H1 (cell line): ENCODE data around the gene HMGA1. TPM values are rescaled to one million over a fixed set of nuclear protein-coding genes. Genes with fewer than 3 reads are reported as not detected.

Experiments
- CTCF ChIA-PET: fragments of 300-600 bp; sonication (Branson Sonifier 250); formaldehyde crosslinking; loops from one replicate; lab custom pipeline; 2021; ENCODE audit not compliant: partially characterized antibody; lab: Charles Lee
- POLR2A ChIA-PET: fragments of 300-600 bp; sonication (Branson Sonifier 250); formaldehyde crosslinking; loops from one replicate; lab custom pipeline; 2021; ENCODE audit warnings: inconsistent platforms; ENCODE audit not compliant: partially characterized antibody; lab: Charles Lee
- DNase-seq, 2 experiments: peaks; one replicate each; pipeline versions ENCODE4 v3.0.0 to v3.0.0-alpha.2; 2010 to 2022; ENCODE audit warnings: low spot score in 2 of 2, low read depth in 1 of 2, mixed read lengths in 1 of 2
- FAIRE-seq: peaks from 2 replicates; lab custom pipeline; 2011; peaks lifted over from hg19 to GRCh38; lab: Jason Lieb, UNC
- H2AFZ ChIP-seq: 2 replicates; pipeline ENCODE4 v1.8.1; 2012; ENCODE audit warnings: low read length, inconsistent platforms
- H2AK5ac ChIP-seq: 2 replicates; pipeline ENCODE4 v1.6.1; 2013; ENCODE audit warnings: low read depth, low read length
- H2BK120ac ChIP-seq: replicated peaks from 2 replicates; pipeline ENCODE3; 2013; ENCODE audit warnings: low read depth, low read length, inconsistent platforms
- H2BK12ac ChIP-seq: 2 replicates; pipeline ENCODE4 v1.6.1; 2013; ENCODE audit warnings: low read depth, low read length
- H2BK15ac ChIP-seq: 2 replicates; pipeline ENCODE4 v1.6.1; 2013; ENCODE audit warnings: low read length
- H2BK20ac ChIP-seq: 2 replicates; pipeline ENCODE4 v1.6.1; 2013; ENCODE audit warnings: low read length
- H2BK5ac ChIP-seq: 2 replicates; pipeline ENCODE4 v1.6.1; 2013; ENCODE audit warnings: low read depth, low read length
- H3K14ac ChIP-seq: 2 replicates; pipeline ENCODE4 v1.6.1; 2013; ENCODE audit warnings: inconsistent platforms; ENCODE audit not compliant: insufficient read length
- H3K18ac ChIP-seq: 2 replicates; pipeline ENCODE4 v1.6.1; 2013; ENCODE audit warnings: low read length; ENCODE audit errors: extremely low read depth
- H3K23ac ChIP-seq: 2 replicates; pipeline ENCODE4 v1.6.1; 2013; ENCODE audit warnings: inconsistent platforms; ENCODE audit not compliant: insufficient read length
- H3K23me2 ChIP-seq: 2 replicates; pipeline ENCODE4 v1.6.1; 2013; ENCODE audit warnings: low read depth, low read length
- H3K27ac ChIP-seq: 2 replicates; pipeline ENCODE4 v1.6.1; 2011; ENCODE audit warnings: low read depth, low read length, inconsistent platforms
- H3K27me3 ChIP-seq, 4 experiments: replicated peaks in 1 of 4; 1 replicate in 1 of 4; 2 replicates in 3 of 4; pipeline versions ENCODE4 v1.6.1 to v1.8.1; 2011 to 2013; ENCODE audit warnings: low read length in 3 of 4, mild to moderate bottlenecking in 3 of 4, inconsistent platforms in 2 of 4, mixed read lengths in 2 of 4, moderate library complexity in 1 of 4; ENCODE audit not compliant: control insufficient read depth in 3 of 4, insufficient read depth in 3 of 4; ENCODE audit errors: extremely low read depth in 1 of 4
- H3K36me3 ChIP-seq, 4 experiments: 2 replicates each; pipeline versions ENCODE4 v1.6.1 to v1.8.1; 2011 to 2013; ENCODE audit warnings: mild to moderate bottlenecking in 4 of 4, low read length in 3 of 4, moderate library complexity in 2 of 4, control low read depth in 1 of 4, inconsistent platforms in 1 of 4; ENCODE audit not compliant: insufficient read depth in 4 of 4, control insufficient read depth in 2 of 4
- H3K4ac ChIP-seq: replicated peaks from 2 replicates; pipeline ENCODE3; 2013; ENCODE audit warnings: low read length, low read depth, mixed read lengths, inconsistent platforms; ENCODE audit not compliant: insufficient read length
- H3K4me1 ChIP-seq, 4 experiments: replicated peaks in 1 of 4; 1 replicate in 1 of 4; 2 replicates in 3 of 4; pipeline versions ENCODE4 v1.6.1 to v1.8.1; 2011 to 2013; ENCODE audit warnings: low read length in 3 of 4, inconsistent platforms in 2 of 4, mixed read lengths in 1 of 4; ENCODE audit not compliant: insufficient read depth in 4 of 4, control insufficient read depth in 3 of 4
- H3K4me2 ChIP-seq, 2 experiments: 2 replicates each; pipeline versions ENCODE4 v1.6.1 to v1.8.1; 2011 to 2013; ENCODE audit warnings: low read depth in 2 of 2, low read length in 2 of 2, control low read depth in 1 of 2, inconsistent platforms in 1 of 2, mild to moderate bottlenecking in 1 of 2; ENCODE audit not compliant: insufficient read depth in 1 of 2
- H3K4me3 ChIP-seq, 4 experiments: fragments of 200-600, 300-600 bp in 1 of 4; sonication (generic), shearing (Covaris generic), sonication (Bioruptor Twin) in 1 of 4; 2 replicates each; pipeline versions ENCODE4 v1.5.1 to v1.8.1; 2011 to 2016; ENCODE audit warnings: low read length in 4 of 4, low read depth in 3 of 4, control low read depth in 2 of 4, inconsistent platforms in 2 of 4, mild to moderate bottlenecking in 2 of 4, mixed read lengths in 1 of 4, moderate library complexity in 1 of 4; ENCODE audit not compliant: insufficient read depth in 2 of 4; ENCODE audit errors: extremely low read depth in 1 of 4
- H3K56ac ChIP-seq: replicated peaks from 2 replicates; pipeline ENCODE3; 2013; ENCODE audit warnings: low read depth, mild to moderate bottlenecking, mixed read lengths, low read length, inconsistent platforms; ENCODE audit not compliant: insufficient read length
- H3K79me1 ChIP-seq: 2 replicates; pipeline ENCODE4 v1.6.1; 2013; ENCODE audit warnings: low read depth, low read length, control low read depth
- H3K79me2 ChIP-seq, 2 experiments: 2 replicates each; pipeline versions ENCODE4 v1.6.1 to v1.8.1; 2012 to 2013; ENCODE audit warnings: low read length in 2 of 2, mild to moderate bottlenecking in 2 of 2, inconsistent platforms in 1 of 2; ENCODE audit not compliant: insufficient read depth in 2 of 2, control insufficient read depth in 1 of 2
- H3K9ac ChIP-seq, 4 experiments: replicated peaks in 1 of 4; 1 replicate in 1 of 4; 2 replicates in 3 of 4; pipeline versions ENCODE4 v1.6.1 to v1.8.1; 2011 to 2013; ENCODE audit warnings: low read depth in 3 of 4, low read length in 3 of 4, control low read depth in 2 of 4, mild to moderate bottlenecking in 2 of 4, moderate library complexity in 2 of 4, inconsistent platforms in 1 of 4; ENCODE audit errors: extremely low read depth in 1 of 4
- H3K9me3 ChIP-seq, 2 experiments: 2 replicates each; pipeline versions ENCODE4 v1.6.1 to v1.8.1; 2012 to 2013; ENCODE audit warnings: mild to moderate bottlenecking in 2 of 2, moderate library complexity in 2 of 2, control low read depth in 1 of 2, inconsistent platforms in 1 of 2, low read depth in 1 of 2, low read length in 1 of 2, mixed read lengths in 1 of 2; ENCODE audit not compliant: insufficient read depth in 2 of 2
- H4K20me1 ChIP-seq, 2 experiments: replicated peaks in 1 of 2; 2 replicates each; pipeline versions ENCODE3 to v1.8.1; 2011 to 2013; ENCODE audit warnings: inconsistent platforms in 2 of 2, low read length in 2 of 2, mild to moderate bottlenecking in 1 of 2; ENCODE audit not compliant: insufficient read depth in 2 of 2, control insufficient read depth in 1 of 2
- H4K5ac ChIP-seq: 2 replicates; pipeline ENCODE4 v1.6.1; 2013; ENCODE audit warnings: low read length, low read depth, mixed read lengths, inconsistent platforms; ENCODE audit not compliant: insufficient read length
- H4K8ac ChIP-seq: 2 replicates; pipeline ENCODE4 v1.8.0; 2013; ENCODE audit warnings: mild to moderate bottlenecking, moderate library complexity, low read length, inconsistent platforms; ENCODE audit not compliant: insufficient read depth; ENCODE audit errors: extremely low read depth
- H4K91ac ChIP-seq: replicated peaks from 2 replicates; pipeline ENCODE3; 2013; ENCODE audit warnings: low read length, mixed read lengths, inconsistent platforms; ENCODE audit not compliant: insufficient read length
- CBX5 ChIP-seq: fragments of 300-800, 300-1000 bp; sonication (generic); IDR thresholded peaks from 2 replicates; pipeline ENCODE4 v1.7.1; 2016; ENCODE audit warnings: antibody characterized with exemption, low read length, low read depth
- EP300 ChIP-seq, 2 experiments: IDR thresholded peaks; 1 replicate in 1 of 2; 2 replicates in 1 of 2; pipeline ENCODE4 v1.6.1; 2011 to 2012; ENCODE audit warnings: low read depth in 2 of 2, low read length in 2 of 2, mild to moderate bottlenecking in 2 of 2, borderline replicate concordance in 1 of 2, inconsistent platforms in 1 of 2, moderate library complexity in 1 of 2
- POLR2A ChIP-seq, 2 experiments: IDR thresholded peaks; 1 replicate in 1 of 2; 2 replicates in 1 of 2; pipeline ENCODE4 v1.6.1; 2011; ENCODE audit warnings: low read depth in 2 of 2, low read length in 2 of 2, mild to moderate bottlenecking in 2 of 2; ENCODE audit errors: control extremely low read depth in 1 of 2
- TAF7 ChIP-seq: optimal IDR thresholded peaks from 2 replicates; pipeline ENCODE3; 2011; ENCODE audit warnings: low read depth, mild to moderate bottlenecking, inconsistent platforms, low read length, moderate library complexity, borderline replicate concordance
- WGBS, 2 experiments: shearing (Covaris generic) in 1 of 2; methylation state at CpG; one replicate each; pipeline versions ENCODE4 v1.1.6 to v1.1.7; 2013 to 2015; ENCODE audit warnings: low lambda C conversion rate in 2 of 2, mixed read lengths in 2 of 2, inconsistent platforms in 1 of 2, low coverage in 1 of 2, missing lambda C conversion rate in 1 of 2; ENCODE audit not compliant: insufficient replicate concordance in 2 of 2, insufficient coverage in 1 of 2, insufficient read length in 1 of 2; ENCODE audit errors: extremely low coverage in 1 of 2, missing lambda C conversion rate in 1 of 2; 5-methylcytosine and 5-hydroxymethylcytosine counted together
- long read RNA-seq, 2 experiments: library from RNA in 1 of 2; library from capped mRNA in 1 of 2; stranded (forward); transcript quantifications; one replicate each; pipeline ENCODE4 v2.0.0, GENCODE V29; 2021; ENCODE audit warnings: inconsistent platforms in 1 of 2
- polyA minus RNA-seq, 3 experiments: library from RNA; depleted of rRNA, polyadenylated mRNA; stranded (reverse); fragments of >200 nt; gene quantifications; 1 replicate in 2 of 3; 2 replicates in 1 of 3; pipeline ENCODE4 v1.2.3, GENCODE V29; 2011
- polyA plus RNA-seq, 7 experiments: library from polyadenylated mRNA; depleted of rRNA in 3 of 7; stranded (reverse) in 5 of 7; unstranded in 2 of 7; fragments of >200 nt in 5 of 7; fragments of 200-250 nt in 2 of 7; gene quantifications; 1 replicate in 5 of 7; 2 replicates in 1 of 7; 4 replicates in 1 of 7; pipeline versions ENCODE4 v1.2.1 to v1.2.3, GENCODE V29; 2011 to 2013; ENCODE audit warnings: missing spikeins in 2 of 7, mixed read lengths in 2 of 7
- total RNA-seq: library from RNA; stranded (reverse); fragmentation: NEBNext Ultra II Directional; extraction: Animal tissue kit (Norgen Biotek cat#: 25700); gene quantifications from 2 replicates; pipeline ENCODE4 v1.2.1, GENCODE V29; 2021
- TF ChIP-seq, protein P1 (sequence below): IDR thresholded peaks from 2 replicates; pipeline ENCODE4 v1.6.1; 2012; ENCODE audit warnings: inconsistent platforms

HMGA1 gene, protein sequence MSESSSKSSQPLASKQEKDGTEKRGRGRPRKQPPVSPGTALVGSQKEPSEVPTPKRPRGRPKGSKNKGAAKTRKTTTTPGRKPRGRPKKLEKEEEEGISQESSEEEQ
- total RNA-seq (2,636 and 2,728 TPM in 2 replicates), polyA plus RNA-seq (2011; rRNA removed) (1,557 and 2,732 TPM in 2 replicates), polyA minus RNA-seq (2011; rRNA and poly(A)+ RNA removed) (338 and 485 TPM in 2 replicates)
- 964 TPM for polyA plus RNA-seq (2011; cell fraction: cytosol; rRNA removed)
- polyA plus RNA-seq (2011; cell fraction: nucleus; rRNA removed), result 1,246 TPM
- 1,617 to 2,329 TPM (median 2,130 TPM) in 4 replicates for polyA plus RNA-seq (2012, experiment 1 of 2)
- polyA plus RNA-seq (2012, experiment 2 of 2), result 2,251 TPM
- 2,575 TPM for polyA plus RNA-seq (2013, experiment 1 of 2)
- polyA plus RNA-seq (2013, experiment 2 of 2), result 2,634 TPM
- 832 TPM for polyA minus RNA-seq (2011; cell fraction: cytosol; rRNA and poly(A)+ RNA removed)
- 540 TPM for polyA minus RNA-seq (2011; cell fraction: nucleus; rRNA and poly(A)+ RNA removed)
- long read RNA-seq, experiment 1, transcript HMGA1-206 (5 exons, 716 nt), result minor isoform, 91 of 3,954 reads
- long read RNA-seq, experiment 1, transcript HMGA1-205 (5 exons, 2,159 nt), result minor isoform, 237 of 3,954 reads
- long read RNA-seq, experiment 1, transcript HMGA1-204 (6 exons, 1,887 nt), result minor isoform, 294 of 3,954 reads
- long read RNA-seq, experiment 1, transcript HMGA1-201 (6 exons, 1,920 nt), result major isoform, 563 of 3,954 reads
- long read RNA-seq, experiment 1, partial matches to known transcripts, result 2,571 of 3,954 reads
- long read RNA-seq, experiment 1, other reads (novel, unspliced or antisense), result 174 of 3,954 reads
- long read RNA-seq, experiment 2, transcript HMGA1-202 (5 exons, 1,773 nt), result major isoform, 67 of 396 reads
- long read RNA-seq, experiment 2, partial matches to known transcripts, result 27 of 396 reads
- long read RNA-seq, experiment 2, other reads (novel, unspliced or antisense), result 301 of 396 reads

DNA sequence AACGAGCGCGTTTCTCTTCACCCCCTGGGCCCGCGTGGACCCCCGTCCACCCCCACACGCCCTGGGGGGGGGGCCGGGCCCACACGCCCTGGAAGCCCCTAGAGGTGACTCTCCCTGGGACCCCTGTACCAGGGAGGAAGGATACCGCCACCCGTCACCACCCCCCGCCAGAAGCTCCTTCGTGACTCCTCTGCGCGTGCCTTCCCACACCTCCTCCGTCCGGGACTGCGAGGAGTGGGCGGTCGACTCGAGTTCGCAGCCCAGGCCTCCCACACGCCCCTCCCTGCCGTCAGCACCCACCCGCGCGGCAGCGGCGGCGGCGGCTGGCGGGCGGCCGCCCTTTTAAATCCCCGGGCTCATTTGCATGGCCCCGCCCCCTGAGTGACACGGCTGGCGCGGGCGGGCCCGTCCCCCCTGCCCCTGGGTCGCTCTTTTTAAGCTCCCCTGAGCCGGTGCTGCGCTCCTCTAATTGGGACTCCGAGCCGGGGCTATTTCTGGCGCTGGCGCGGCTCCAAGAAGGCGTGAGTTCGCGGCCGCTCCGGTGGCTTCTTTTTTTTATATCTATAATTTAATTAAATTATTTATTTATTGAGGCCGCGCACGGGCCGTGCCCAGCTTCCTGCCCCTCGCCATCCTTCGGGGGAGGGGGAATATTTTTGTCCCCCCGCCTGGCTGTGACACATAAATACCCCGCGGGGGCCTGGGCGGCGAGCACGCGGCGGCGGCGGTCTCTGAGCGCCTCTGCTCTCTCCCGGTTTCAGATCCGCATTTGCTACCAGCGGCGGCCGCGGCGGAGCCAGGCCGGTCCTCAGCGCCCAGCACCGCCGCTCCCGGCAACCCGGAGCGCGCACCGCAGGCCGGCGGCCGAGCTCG is at the start of gene HMGA1:
Gene HMGA1, plus strand, starts transcription at position 431 of the 873 bp plus-strand sequence. CDS start 3,908 bp downstream, outside the sequence.
- peak within 1 kb of the TSS; percentile 2 for H2BK120ac ChIP-seq
- H2BK20ac ChIP-seq, result no peak within 1 kb of the TSS; the same call in 1 of the 2 replicates
- H3K9ac ChIP-seq, result peak within 1 kb of the TSS; percentile 90 to 98 (median 94)
- H3K14ac ChIP-seq, result no peak within 1 kb of the TSS
- FAIRE-seq, result no peak
- peak within 1 kb of the TSS; percentile 86 to 100 (median 98) for H3K4me3 ChIP-seq
- H3K27me3 ChIP-seq, result no peaks in the 10 kb centered on the region
- H3K18ac ChIP-seq, result peak within 1 kb of the TSS; percentile 98
- peaks cover 38 to 50% of the 10 kb centered on the region in 2 experiments for H3K79me2 ChIP-seq
- H3K23me2 ChIP-seq, result peaks cover 12% of the 10 kb centered on the region
- H2BK15ac ChIP-seq, result no peak within 1 kb of the TSS
- peak within 1 kb of the TSS; percentile 98 for H4K5ac ChIP-seq
- POLR2A ChIA-PET, result interaction anchor here (0.6 to 3.2 kb wide), 49 partner anchors 11 to 555 kb away, joined by 3 to 144 read pairs (median 4); partner anchors contain the start of genes BLTP3A, GRM4, RPS10 and SMIM29
- peaks cover 14 to 33% (median 24%) of the 10 kb centered on the region in 4 experiments for H3K36me3 ChIP-seq
- H2AFZ ChIP-seq, result no peak within 1 kb of the TSS
- H3K56ac ChIP-seq, result peak within 1 kb of the TSS; percentile 91
- peak within 1 kb of the TSS; percentile 71 for H4K91ac ChIP-seq
- H2BK12ac ChIP-seq, result peak within 1 kb of the TSS; percentile 95; the same call in 1 of the 2 replicates
- H3K4me1 ChIP-seq, result peaks cover 2 to 40% (median 27%) of the 10 kb centered on the region in 4 experiments
- H4K8ac ChIP-seq, result peak within 1 kb of the TSS; percentile 94
- H3K9me3 ChIP-seq, result no peaks in the 10 kb centered on the region
- H2AK5ac ChIP-seq, result peak within 1 kb of the TSS; percentile 99
- peak in 1 of 2 experiments; percentile 84 for DNase-seq
- peak within 1 kb of the TSS; percentile 96 for H3K27ac ChIP-seq
- H3K23ac ChIP-seq, result no peak within 1 kb of the TSS
- CTCF ChIA-PET, result interaction anchor here (0.9 to 1.9 kb wide), 6 partner anchors 10 to 73 kb away, joined by 3 to 17 read pairs (median 5); no protein-coding TSS in a partner anchor
- peak within 1 kb of the TSS; percentile 87 to 89 for H3K4me2 ChIP-seq
- peaks cover 31 to 33% of the 10 kb centered on the region in 2 experiments for H4K20me1 ChIP-seq
- H2BK5ac ChIP-seq, result peak within 1 kb of the TSS; percentile 99
- 1% methylated on average over 59 of the region's 91 CpGs; no CpG with 5 or more reads in 1 of the 2 experiments for WGBS, 2 experiments
- peaks cover 9% of the 10 kb centered on the region for H3K79me1 ChIP-seq
- peak within 1 kb of the TSS; percentile 61 for H3K4ac ChIP-seq
- TF ChIP-seq POLR2A (IDR thresholded peaks at IDR 0.05; ENCODE audit: control extremely low read depth in 1 of 2, low read depth in 2 of 2, low read length in 2 of 2) (peak in 1 of 2 experiments; percentile 96; a peak in 2 of 3 replicates), CBX5 (no peak), TAF7 (peak; percentile 95), EP300 (IDR thresholded peaks at IDR 0.05; ENCODE audit: borderline replicate concordance in 1 of 2, low read depth in 2 of 2, low read length in 2 of 2) (0 out of 3 replicates have a peak, but pooled peaks of 1 of the 2 experiments have one; percentile 27)
- TF ChIP-seq, protein P1, sequence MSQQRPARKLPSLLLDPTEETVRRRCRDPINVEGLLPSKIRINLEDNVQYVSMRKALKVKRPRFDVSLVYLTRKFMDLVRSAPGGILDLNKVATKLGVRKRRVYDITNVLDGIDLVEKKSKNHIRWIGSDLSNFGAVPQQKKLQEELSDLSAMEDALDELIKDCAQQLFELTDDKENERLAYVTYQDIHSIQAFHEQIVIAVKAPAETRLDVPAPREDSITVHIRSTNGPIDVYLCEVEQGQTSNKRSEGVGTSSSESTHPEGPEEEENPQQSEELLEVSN, result no peak
